Epithelial cell of esophagus (primary cell): ENCODE results near the gene RASGEF1C.

Experiments
- DNase-seq: peaks from one replicate; pipeline ENCODE4 v3.0.0; 2010; ENCODE audit warnings: low read depth
- H3K4me3 ChIP-seq: 2 replicates; pipeline ENCODE4 v1.5.1; 2011; ENCODE audit warnings: mild to moderate bottlenecking, low read length, control low read depth
- CTCF ChIP-seq: IDR thresholded peaks from 2 replicates; pipeline ENCODE4 v1.5.1; 2011; ENCODE audit warnings: low read depth, mild to moderate bottlenecking, low read length, control low read depth, inconsistent platforms; ENCODE audit not compliant: insufficient read depth; ENCODE audit errors: missing control alignments

RASGEF1C gene

GRCh38 chr5:180197016-180197702 lies 11.9 kb downstream of the RASGEF1C start:
- no peak for TF ChIP-seq CTCF
- no peak for DNase-seq
- no peak overlapping the region for H3K4me3 ChIP-seq

GRCh38 chr5:180194410-180195345 lies 14.3 kb downstream of the RASGEF1C start:
- H3K4me3 ChIP-seq, result no peak overlapping the region
- no peak for DNase-seq
- no peak for TF ChIP-seq CTCF

- TF ChIP-seq CTCF, result no peak
Measured at GRCh38 chr5:180193749-180194375, 15.1 kb downstream of the RASGEF1C start.

GRCh38 chr5:180191716-180192115 lies 17.3 kb downstream of the RASGEF1C start:
- DNase-seq, result no peak
- no peak overlapping the region for H3K4me3 ChIP-seq
- TF ChIP-seq CTCF, result no peak

More at GRCh38 chr5:180193749-180194375, 15.1 kb downstream of the RASGEF1C start:
- no peak overlapping the region for H3K4me3 ChIP-seq
- DNase-seq, result no peak

GRCh38 chr5:180187767-180188166 lies 21.2 kb downstream of the RASGEF1C start:
- no peak overlapping the region for H3K4me3 ChIP-seq
- no peak for TF ChIP-seq CTCF
- no peak for DNase-seq

GRCh38 chr5:180180846-180181245 lies 28.2 kb downstream of the RASGEF1C start:
- no peak overlapping the region for H3K4me3 ChIP-seq
- DNase-seq, result no peak
- no peak for TF ChIP-seq CTCF
